Erythroblast (primary cell): ENCODE data around the gene FTMT.

ENCODE experiments used
- GATA1 ChIP-seq: IDR thresholded peaks from 2 replicates; pipeline ENCODE4 v1.6.1; 2011; ENCODE audit warnings: low read depth, mild to moderate bottlenecking, control low read depth, low read length, moderate library complexity
- POLR2A ChIP-seq: IDR thresholded peaks from 2 replicates; pipeline ENCODE4 v1.6.1; 2011; ENCODE audit warnings: mild to moderate bottlenecking, low read length

DNA sequence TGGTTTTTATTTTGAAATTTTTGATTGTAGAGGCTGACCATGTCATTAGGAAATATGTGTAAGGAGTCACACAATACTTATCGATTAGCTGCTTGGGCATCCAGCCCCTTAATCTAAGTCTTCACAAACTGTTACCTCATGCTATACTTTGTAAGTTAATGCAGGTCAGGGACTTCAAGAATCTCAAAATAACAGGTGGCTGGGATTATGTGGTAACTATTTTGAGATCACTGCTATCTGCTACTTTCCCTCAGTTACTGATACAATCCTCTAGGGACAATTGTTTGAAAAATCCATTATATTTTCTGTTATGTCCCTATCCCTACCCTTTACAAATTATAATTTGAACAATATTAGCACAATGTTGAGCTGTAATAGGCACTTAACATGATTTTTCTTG, 21.7 kb downstream of the FTMT start:
- no peak for TF ChIP-seq POLR2A
- no peak for TF ChIP-seq GATA1
